ENCODE results near the gene KYNU.
A peak's percentile ranks its signal among the peaks of the same experiment; 100 is the strongest.
"Not testable (repeated sequence)": the region's sequence is repeated elsewhere in the genome, so short reads cannot be mapped to it uniquely, and the experiment has no call there.

KYNU gene

DNA sequence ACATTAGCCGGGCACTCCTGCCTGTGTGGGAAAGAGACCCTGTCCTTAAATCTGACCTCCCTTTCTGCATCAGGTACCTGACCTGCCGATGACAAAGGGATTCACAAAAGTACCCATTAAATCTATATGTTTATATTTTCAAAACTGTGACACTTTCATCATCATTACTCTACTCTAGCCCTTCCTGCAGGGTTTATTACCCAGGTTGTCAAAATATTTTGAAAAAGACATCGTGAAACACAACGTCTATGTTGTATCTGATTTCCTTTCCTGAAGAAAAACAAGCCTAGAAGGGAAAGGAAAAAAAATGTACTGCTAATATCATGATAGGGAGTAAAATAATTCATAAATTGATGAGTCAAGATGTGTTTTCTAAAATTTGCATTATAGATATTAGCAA, 15.2 kb upstream of the KYNU start:
- Histone ChIP-seq H3K27ac (ENCODE audit: low read depth, low read length) (no peak overlapping the region), H3K36me3 (ENCODE audit: insufficient read depth, low read length) (no peaks in the 10 kb centered on the region), H3K27me3 (ENCODE audit: control insufficient read depth in 1 of 2, insufficient read depth in 2 of 2, low read length in 2 of 2) (no peaks in the 10 kb centered on the region), H3K4me1 (ENCODE audit: insufficient read depth, low read length) (no peaks in the 10 kb centered on the region), H3K9ac (ENCODE audit: low read length) (no peak overlapping the region), H3K4me3 (ENCODE audit: low read depth in 1 of 2, low read length in 2 of 2) (no peak overlapping the region), H3K9me3 (ENCODE audit: low read length) (no peaks in the 10 kb centered on the region)

DNA sequence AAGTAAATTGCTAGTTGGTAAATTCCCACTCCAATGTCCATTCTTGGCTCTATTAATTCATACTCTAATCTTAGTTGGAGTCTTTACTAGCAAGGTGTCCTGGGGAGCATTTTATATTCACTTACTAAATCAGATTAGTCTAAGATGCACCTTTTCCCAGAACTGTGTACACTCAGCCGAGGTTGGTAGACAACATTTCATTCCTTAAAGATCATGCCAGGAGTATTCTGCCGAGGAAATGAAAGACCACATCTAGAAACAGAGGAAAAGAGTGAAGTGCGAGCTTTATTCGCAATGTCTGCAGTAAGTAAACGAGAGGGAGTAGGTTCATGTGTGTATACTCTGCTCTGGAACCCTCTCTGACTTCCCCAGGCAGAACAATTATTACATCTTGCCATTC, 14.6 kb upstream of the KYNU start:
- Histone ChIP-seq H3K9me3 (ENCODE audit: low read length) (no peaks in the 10 kb centered on the region), H3K27me3 (ENCODE audit: control insufficient read depth in 1 of 2, insufficient read depth in 2 of 2, low read length in 2 of 2) (no peaks in the 10 kb centered on the region), H3K9ac (ENCODE audit: low read length) (no peak overlapping the region), H3K27ac (ENCODE audit: low read depth, low read length) (no peak overlapping the region), H3K4me3 (ENCODE audit: low read depth in 1 of 2, low read length in 2 of 2) (no peak overlapping the region), H3K4me1 (ENCODE audit: insufficient read depth, low read length) (no peaks in the 10 kb centered on the region), H3K36me3 (ENCODE audit: insufficient read depth, low read length) (no peaks in the 10 kb centered on the region)

DNA sequence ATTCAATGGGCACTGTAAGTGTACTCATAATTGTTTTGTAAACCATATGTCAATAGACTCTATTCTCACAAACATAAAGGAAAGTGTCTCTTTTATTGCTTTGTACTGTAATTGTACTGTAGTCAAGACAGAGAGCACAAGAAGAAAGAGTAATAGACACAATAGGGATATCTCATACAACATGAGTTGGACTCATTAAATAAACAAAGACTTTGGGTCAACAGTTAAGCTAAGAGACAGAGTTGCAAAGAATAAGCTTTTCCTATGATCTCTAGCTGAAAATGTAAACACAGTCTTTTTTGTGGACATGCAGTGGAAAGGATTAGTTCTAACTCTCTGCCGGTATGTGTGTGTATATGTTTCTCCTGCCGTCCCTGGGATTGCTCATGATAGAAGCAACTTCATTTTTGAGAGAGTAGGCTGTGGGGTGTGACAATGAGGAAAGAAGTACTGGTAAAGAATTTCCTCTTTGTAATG, 13.9 kb upstream of the KYNU start:
- no peaks in the 10 kb centered on the region for H3K4me1 ChIP-seq (ENCODE audit: insufficient read depth, low read length)
- H3K27me3 ChIP-seq (ENCODE audit: control insufficient read depth in 1 of 2, insufficient read depth in 2 of 2, low read length in 2 of 2), result no peaks in the 10 kb centered on the region
- no peak overlapping the region for H3K4me3 ChIP-seq (ENCODE audit: low read depth in 1 of 2, low read length in 2 of 2)
- no peaks in the 10 kb centered on the region for H3K36me3 ChIP-seq (ENCODE audit: insufficient read depth, low read length)
- no peak overlapping the region for H3K27ac ChIP-seq (ENCODE audit: low read depth, low read length)
- H3K9me3 ChIP-seq (ENCODE audit: low read length), result no peaks in the 10 kb centered on the region
- H3K9ac ChIP-seq (ENCODE audit: low read length), result no peak overlapping the region

DNA sequence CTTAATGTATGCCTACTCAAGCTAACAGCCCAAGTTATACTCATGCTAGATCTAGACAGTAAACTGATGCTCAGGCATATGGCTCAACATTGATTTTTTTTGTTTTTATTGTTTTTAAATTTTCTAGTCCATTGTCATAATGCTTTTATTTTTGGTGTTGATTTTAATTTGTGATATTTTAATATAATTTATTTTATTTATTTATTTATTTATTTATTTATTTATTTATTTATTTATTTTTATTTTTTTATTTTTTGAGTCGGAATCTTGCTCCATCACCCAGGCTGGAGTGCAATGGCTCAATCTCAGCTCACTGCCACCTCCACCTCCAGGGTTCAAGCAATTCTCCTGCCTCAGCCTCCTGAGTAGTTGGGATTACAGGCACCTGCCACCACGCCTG, 12.9 kb upstream of the KYNU start:
- H3K36me3 ChIP-seq (ENCODE audit: insufficient read depth, low read length); H3K27me3 ChIP-seq (ENCODE audit: control insufficient read depth in 1 of 2, insufficient read depth in 2 of 2, low read length in 2 of 2); H3K9me3 ChIP-seq (ENCODE audit: low read length); H3K4me3 ChIP-seq (ENCODE audit: low read depth in 1 of 2, low read length in 2 of 2); H3K4me1 ChIP-seq (ENCODE audit: insufficient read depth, low read length); H3K27ac ChIP-seq (ENCODE audit: low read depth, low read length); H3K9ac ChIP-seq (ENCODE audit: low read length): not testable (repeated sequence)

DNA sequence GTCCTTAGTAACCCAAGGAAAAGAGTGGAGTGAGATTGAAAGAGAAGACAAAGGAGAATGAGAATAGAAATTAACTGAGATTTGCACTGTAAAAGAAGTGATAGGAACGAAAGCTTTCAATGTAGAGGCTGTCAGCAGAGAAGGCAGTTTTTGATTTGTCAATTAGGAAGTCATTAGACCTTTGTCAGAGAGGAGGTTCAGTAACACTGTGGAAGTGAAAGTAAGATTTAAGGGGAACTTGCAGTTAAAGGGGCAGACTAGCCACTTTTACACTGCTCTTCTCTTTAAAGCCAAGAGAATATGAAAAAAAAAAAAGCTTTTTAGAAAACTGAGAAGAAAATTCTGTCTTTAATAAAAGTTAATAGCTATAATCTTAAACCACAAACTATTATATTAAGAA, 11.5 kb upstream of the KYNU start:
- no peaks in the 10 kb centered on the region for H3K27me3 ChIP-seq (ENCODE audit: control insufficient read depth in 1 of 2, insufficient read depth in 2 of 2, low read length in 2 of 2)
- H3K27ac ChIP-seq (ENCODE audit: low read depth, low read length), result peak overlapping the region; percentile 19
- no peaks in the 10 kb centered on the region for H3K36me3 ChIP-seq (ENCODE audit: insufficient read depth, low read length)
- no peak overlapping the region for H3K9ac ChIP-seq (ENCODE audit: low read length)
- H3K4me1 ChIP-seq (ENCODE audit: insufficient read depth, low read length), result no peaks in the 10 kb centered on the region
- no peaks in the 10 kb centered on the region for H3K9me3 ChIP-seq (ENCODE audit: low read length)
- no peak overlapping the region for H3K4me3 ChIP-seq (ENCODE audit: low read depth in 1 of 2, low read length in 2 of 2)

DNA sequence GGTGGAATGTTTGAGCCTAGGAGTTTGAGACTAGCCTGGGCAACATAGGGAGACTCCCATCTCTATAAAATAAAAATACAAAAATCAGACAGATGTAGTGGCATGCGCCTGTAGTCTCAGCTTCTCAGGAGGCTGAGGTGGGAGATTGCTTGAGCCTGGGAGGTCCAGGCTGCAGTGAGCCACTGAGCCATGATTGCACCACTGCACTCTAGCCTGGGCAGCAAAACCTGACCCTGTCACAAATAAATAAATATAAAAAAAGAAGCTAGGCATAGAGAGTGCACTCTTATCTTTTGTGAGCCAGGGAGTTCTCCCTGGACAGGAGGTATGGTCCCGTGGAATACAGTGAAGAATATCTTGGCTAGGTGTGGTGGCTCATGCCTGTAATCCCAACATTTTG, 11.0 kb upstream of the KYNU start:
- Histone ChIP-seq H3K9ac (ENCODE audit: low read length) (no peak overlapping the region), H3K27me3 (ENCODE audit: control insufficient read depth in 1 of 2, insufficient read depth in 2 of 2, low read length in 2 of 2) (no peaks in the 10 kb centered on the region), H3K9me3 (ENCODE audit: low read length) (no peaks in the 10 kb centered on the region), H3K27ac (ENCODE audit: low read depth, low read length) (no peak overlapping the region), H3K36me3 (ENCODE audit: insufficient read depth, low read length) (no peaks in the 10 kb centered on the region), H3K4me3 (ENCODE audit: low read depth in 1 of 2, low read length in 2 of 2) (no peak overlapping the region), H3K4me1 (ENCODE audit: insufficient read depth, low read length) (no peaks in the 10 kb centered on the region)

DNA sequence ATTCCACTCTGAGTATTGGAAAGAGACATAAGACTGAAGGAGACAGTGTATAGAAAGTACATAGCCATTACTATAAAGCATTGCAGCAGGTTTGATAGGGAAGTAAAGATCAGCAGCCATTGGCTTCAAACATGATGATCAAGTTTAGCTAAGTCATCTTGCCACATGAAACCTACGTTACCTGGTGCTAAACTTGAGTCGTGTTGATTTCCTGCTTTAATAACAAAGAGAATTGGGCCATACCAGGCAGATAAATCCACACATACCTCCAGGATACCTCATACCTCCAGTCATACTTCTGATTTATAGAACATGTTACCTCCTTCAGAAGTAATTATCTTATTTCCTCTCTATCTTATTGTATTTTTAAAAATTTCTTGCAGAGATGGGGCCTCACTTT, 10.3 kb upstream of the KYNU start:
- H3K27me3 ChIP-seq (ENCODE audit: control insufficient read depth in 1 of 2, insufficient read depth in 2 of 2, low read length in 2 of 2), result no peaks in the 10 kb centered on the region
- no peaks in the 10 kb centered on the region for H3K4me1 ChIP-seq (ENCODE audit: insufficient read depth, low read length)
- no peak overlapping the region for H3K27ac ChIP-seq (ENCODE audit: low read depth, low read length)
- no peak overlapping the region for H3K4me3 ChIP-seq (ENCODE audit: low read depth in 1 of 2, low read length in 2 of 2)
- H3K36me3 ChIP-seq (ENCODE audit: insufficient read depth, low read length), result no peaks in the 10 kb centered on the region
- H3K9ac ChIP-seq (ENCODE audit: low read length), result no peak overlapping the region
- no peaks in the 10 kb centered on the region for H3K9me3 ChIP-seq (ENCODE audit: low read length)

DNA sequence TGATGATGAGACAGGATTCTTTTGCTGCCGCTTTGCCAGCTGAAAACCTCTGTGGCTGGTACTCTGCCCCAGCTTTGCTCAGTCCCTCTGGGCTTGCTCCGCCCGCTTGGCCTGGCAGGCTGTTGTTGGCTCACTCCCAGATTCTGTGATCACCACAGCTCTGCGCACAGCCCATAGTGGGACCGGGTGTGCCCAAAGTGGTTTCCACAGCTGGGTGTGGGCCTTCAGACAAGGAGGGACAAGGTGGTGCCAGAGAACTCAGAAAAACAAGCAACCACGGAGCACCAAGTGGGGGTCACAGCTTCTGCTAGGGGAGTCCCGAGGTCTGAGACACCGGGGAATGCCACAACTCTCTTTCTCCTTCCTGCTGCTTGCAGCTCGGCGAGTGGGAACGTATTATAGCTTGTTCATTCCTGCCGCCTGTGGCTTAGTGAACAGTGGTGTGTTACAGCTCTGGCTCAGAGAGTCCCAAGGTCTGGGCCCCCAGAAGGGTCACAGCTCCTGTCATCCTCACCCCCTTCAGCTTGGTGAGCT, 9.2 kb upstream of the KYNU start:
- no peak overlapping the region for H3K4me3 ChIP-seq (ENCODE audit: low read depth in 1 of 2, low read length in 2 of 2)
- no peak overlapping the region for H3K9ac ChIP-seq (ENCODE audit: low read length)
- H3K27me3 ChIP-seq (ENCODE audit: control insufficient read depth in 1 of 2, insufficient read depth in 2 of 2, low read length in 2 of 2), result no peaks in the 10 kb centered on the region
- H3K9me3 ChIP-seq (ENCODE audit: low read length), result no peaks in the 10 kb centered on the region
- H3K4me1 ChIP-seq (ENCODE audit: insufficient read depth, low read length), result no peaks in the 10 kb centered on the region
- H3K27ac ChIP-seq (ENCODE audit: low read depth, low read length), result no peak overlapping the region
- H3K36me3 ChIP-seq (ENCODE audit: insufficient read depth, low read length), result no peaks in the 10 kb centered on the region

DNA sequence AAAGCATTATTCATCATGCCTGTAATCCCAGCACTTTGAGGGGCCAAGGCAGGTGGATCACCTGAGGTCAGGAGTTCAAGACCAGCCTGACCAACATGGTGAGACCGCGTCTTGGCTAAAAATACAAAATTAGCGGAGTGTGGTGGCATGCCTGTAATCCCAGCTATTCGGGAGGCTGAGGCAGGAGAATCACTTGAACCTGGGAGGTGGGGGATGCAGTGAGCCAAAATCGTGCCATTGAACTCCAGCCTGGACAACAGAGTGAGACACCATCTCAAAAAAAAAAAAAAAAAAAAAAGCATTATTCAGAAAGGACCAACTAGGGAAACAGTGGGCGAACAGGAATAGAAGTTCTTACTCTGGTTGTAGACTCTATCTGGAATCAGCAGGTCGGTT, 8.4 kb upstream of the KYNU start:
- H3K36me3 ChIP-seq (ENCODE audit: insufficient read depth, low read length); H3K9me3 ChIP-seq (ENCODE audit: low read length); H3K4me1 ChIP-seq (ENCODE audit: insufficient read depth, low read length); H3K9ac ChIP-seq (ENCODE audit: low read length); H3K4me3 ChIP-seq (ENCODE audit: low read depth in 1 of 2, low read length in 2 of 2); H3K27me3 ChIP-seq (ENCODE audit: control insufficient read depth in 1 of 2, insufficient read depth in 2 of 2, low read length in 2 of 2); H3K27ac ChIP-seq (ENCODE audit: low read depth, low read length): not testable (repeated sequence)

DNA sequence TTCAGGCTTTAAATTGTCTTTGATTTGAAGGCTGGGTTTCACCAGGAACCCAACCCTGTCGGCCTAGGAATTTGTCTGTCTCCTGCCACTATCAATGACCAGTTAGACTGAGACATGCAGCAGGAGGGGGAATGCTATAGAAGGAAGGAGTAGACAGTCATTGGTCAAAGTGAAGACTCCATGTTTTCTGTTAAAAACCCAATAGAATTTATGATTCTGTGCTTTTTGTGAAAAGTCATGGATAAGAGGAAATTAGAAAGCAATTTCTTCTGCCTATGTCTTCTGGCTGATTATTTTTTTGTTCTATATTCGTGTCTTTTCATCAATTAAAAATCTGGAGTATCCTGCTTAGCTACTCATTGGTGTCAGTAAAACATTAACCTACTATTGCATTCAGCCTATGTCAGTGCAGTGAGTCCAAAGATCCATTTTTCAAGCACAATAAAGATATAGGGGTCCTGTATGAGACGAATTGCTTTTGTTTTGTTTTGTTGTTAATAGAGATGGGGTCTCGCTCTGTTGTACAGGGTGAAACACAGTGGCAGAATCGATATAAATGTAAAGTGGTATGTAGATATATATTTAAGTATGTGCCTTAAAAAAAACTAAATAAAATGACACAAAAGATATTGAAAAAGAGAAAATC, 7.9 kb upstream of the KYNU start:
- no peak overlapping the region for H3K27ac ChIP-seq (ENCODE audit: low read depth, low read length)
- no peak overlapping the region for H3K9ac ChIP-seq (ENCODE audit: low read length)
- no peaks in the 10 kb centered on the region for H3K27me3 ChIP-seq (ENCODE audit: control insufficient read depth in 1 of 2, insufficient read depth in 2 of 2, low read length in 2 of 2)
- no peaks in the 10 kb centered on the region for H3K36me3 ChIP-seq (ENCODE audit: insufficient read depth, low read length)
- no peaks in the 10 kb centered on the region for H3K4me1 ChIP-seq (ENCODE audit: insufficient read depth, low read length)
- no peaks in the 10 kb centered on the region for H3K9me3 ChIP-seq (ENCODE audit: low read length)
- H3K4me3 ChIP-seq (ENCODE audit: low read depth in 1 of 2, low read length in 2 of 2), result no peak overlapping the region

DNA sequence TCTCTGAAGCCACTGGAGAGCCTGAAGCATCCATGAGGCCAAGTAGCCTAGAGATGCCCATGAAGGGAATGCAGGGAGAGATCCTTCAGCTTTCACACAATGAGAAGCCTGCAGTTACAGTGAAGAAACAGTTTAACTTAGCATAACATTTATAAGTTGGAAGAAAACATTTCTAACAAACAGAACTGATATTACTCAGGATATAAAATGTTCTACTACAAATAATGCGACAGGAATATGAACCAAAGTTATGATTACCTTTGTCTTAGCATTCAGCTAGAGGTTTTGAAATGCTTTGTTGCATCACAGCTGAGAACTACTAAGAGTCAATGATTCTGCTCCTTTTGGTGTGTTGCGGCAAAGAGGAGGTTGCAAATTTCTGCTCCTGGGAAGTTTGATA, 6.9 kb upstream of the KYNU start:
- H3K27me3 ChIP-seq (ENCODE audit: control insufficient read depth in 1 of 2, insufficient read depth in 2 of 2, low read length in 2 of 2), result no peaks in the 10 kb centered on the region
- no peaks in the 10 kb centered on the region for H3K9me3 ChIP-seq (ENCODE audit: low read length)
- no peaks in the 10 kb centered on the region for H3K4me1 ChIP-seq (ENCODE audit: insufficient read depth, low read length)
- no peaks in the 10 kb centered on the region for H3K36me3 ChIP-seq (ENCODE audit: insufficient read depth, low read length)
- no peak overlapping the region for H3K9ac ChIP-seq (ENCODE audit: low read length)
- H3K4me3 ChIP-seq (ENCODE audit: low read depth in 1 of 2, low read length in 2 of 2), result no peak overlapping the region
- no peak overlapping the region for H3K27ac ChIP-seq (ENCODE audit: low read depth, low read length)

DNA sequence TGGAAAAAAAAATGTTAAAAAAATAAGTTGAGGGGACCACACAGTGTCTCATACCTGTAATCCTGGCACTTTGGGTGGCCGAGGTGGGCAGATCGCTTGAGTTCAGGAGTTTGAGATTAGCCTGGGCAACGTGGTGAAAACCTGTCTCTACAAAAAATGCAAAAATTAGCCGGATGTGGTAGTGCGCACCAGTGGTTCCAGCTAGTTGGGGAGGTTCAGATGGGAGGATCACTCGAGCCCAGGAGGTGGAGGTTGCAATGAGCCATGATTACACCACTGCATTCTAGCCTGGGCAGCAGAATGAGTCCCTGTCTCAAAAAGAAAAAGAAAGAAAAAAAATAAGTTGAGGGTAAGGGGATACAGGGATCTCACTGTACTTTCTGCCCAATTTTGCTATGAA, 6.1 kb upstream of the KYNU start:
- Histone ChIP-seq H3K9me3 (ENCODE audit: low read length) (no peaks in the 10 kb centered on the region), H3K4me1 (ENCODE audit: insufficient read depth, low read length) (no peaks in the 10 kb centered on the region), H3K27me3 (ENCODE audit: control insufficient read depth in 1 of 2, insufficient read depth in 2 of 2, low read length in 2 of 2) (no peaks in the 10 kb centered on the region), H3K36me3 (ENCODE audit: insufficient read depth, low read length) (no peaks in the 10 kb centered on the region), H3K9ac (ENCODE audit: low read length) (no peak overlapping the region), H3K27ac (ENCODE audit: low read depth, low read length) (no peak overlapping the region), H3K4me3 (ENCODE audit: low read depth in 1 of 2, low read length in 2 of 2) (no peak overlapping the region)
